GM10847 (cell line): ENCODE data around the gene DENND1A.
A peak's percentile ranks its signal among the peaks of the same experiment; 100 is the strongest.

Experiments
- POLR2A ChIP-seq: IDR thresholded peaks from 2 replicates; pipeline ENCODE4 v1.6.1; 2011; ENCODE audit not compliant: insufficient read length; ENCODE audit errors: extremely low read depth

DENND1A gene, protein sequence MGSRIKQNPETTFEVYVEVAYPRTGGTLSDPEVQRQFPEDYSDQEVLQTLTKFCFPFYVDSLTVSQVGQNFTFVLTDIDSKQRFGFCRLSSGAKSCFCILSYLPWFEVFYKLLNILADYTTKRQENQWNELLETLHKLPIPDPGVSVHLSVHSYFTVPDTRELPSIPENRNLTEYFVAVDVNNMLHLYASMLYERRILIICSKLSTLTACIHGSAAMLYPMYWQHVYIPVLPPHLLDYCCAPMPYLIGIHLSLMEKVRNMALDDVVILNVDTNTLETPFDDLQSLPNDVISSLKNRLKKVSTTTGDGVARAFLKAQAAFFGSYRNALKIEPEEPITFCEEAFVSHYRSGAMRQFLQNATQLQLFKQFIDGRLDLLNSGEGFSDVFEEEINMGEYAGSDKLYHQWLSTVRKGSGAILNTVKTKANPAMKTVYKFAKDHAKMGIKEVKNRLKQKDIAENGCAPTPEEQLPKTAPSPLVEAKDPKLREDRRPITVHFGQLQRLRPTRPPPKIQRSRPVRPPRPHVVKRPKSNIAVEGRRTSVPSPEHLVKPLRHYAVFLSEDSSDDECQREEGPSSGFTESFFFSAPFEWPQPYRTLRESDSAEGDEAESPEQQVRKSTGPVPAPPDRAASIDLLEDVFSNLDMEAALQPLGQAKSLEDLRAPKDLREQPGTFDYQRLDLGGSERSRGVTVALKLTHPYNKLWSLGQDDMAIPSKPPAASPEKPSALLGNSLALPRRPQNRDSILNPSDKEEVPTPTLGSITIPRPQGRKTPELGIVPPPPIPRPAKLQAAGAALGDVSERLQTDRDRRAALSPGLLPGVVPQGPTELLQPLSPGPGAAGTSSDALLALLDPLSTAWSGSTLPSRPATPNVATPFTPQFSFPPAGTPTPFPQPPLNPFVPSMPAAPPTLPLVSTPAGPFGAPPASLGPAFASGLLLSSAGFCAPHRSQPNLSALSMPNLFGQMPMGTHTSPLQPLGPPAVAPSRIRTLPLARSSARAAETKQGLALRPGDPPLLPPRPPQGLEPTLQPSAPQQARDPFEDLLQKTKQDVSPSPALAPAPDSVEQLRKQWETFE

DNA sequence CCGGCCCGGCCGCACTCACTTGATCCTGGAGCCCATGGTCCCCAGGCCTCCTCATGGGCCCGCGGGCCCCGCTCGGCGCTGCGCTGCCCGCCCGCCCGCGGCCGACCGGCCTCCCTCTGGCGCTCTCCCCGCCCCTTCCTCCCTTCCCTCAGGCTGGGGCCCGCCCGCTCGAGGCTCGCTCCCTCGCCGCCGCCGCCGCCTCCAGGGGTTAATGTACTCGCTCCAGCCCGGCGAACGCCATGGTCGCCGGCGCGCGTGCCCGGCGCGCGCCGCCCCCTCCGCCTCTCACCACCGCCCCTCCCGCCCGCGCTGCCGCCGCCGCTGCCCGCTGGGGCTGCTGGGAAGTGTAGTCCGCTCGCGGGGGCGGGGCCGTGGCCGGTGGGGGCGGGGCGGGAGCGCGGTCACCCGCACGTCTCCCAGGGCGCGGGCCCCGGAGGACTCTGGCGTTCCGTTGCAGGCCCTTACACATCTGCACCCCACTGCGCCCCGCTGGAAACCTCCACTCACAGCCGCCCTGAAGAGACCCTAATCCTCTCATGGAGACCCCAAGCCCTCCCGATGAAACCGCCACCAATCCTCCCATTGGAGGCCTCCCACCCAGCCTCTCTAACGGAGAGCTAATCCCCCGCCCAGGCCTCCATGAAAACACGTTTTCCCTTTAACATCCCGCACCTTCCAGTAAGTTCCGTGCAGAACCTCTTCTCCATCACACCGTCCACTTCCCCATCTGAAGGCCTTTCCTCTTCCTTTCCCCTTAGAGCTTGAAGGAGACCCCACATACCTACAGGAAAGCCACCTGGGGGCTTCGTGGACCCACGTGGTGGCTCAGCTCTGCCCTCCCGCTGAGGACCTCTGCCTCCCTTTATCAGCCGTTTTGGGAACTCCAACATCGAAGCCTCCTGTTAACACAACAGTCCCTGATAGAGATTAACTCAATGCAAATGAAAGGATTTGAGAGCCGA lies at the start of gene DENND1A:
Gene DENND1A, minus strand, starts transcription at position 257 of the 962 bp plus-strand sequence. Its CDS starts 221 bp downstream, at position 36.
- TF ChIP-seq POLR2A, result peak; percentile 41

DNA sequence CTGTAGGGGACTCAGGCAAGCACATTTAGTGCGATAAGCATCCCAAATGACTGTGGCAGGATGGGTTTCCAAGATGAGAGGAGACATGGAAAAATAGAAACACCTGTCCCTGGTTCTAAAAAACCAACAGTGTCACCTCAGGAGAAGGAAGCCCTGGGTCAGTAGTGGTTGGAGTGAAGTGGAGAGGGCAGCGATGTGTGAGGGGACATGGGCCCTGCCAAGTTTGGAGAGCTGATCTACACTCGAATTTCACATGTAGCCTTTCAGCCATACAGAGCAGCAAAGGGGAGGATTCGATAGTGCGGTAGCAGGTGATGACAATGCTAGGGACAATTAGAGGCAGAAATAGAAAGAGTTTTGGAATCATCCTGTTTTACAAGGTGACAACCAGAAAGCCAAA lies 49.1 kb upstream of the DENND1A start:
- no peak for TF ChIP-seq POLR2A

DNA sequence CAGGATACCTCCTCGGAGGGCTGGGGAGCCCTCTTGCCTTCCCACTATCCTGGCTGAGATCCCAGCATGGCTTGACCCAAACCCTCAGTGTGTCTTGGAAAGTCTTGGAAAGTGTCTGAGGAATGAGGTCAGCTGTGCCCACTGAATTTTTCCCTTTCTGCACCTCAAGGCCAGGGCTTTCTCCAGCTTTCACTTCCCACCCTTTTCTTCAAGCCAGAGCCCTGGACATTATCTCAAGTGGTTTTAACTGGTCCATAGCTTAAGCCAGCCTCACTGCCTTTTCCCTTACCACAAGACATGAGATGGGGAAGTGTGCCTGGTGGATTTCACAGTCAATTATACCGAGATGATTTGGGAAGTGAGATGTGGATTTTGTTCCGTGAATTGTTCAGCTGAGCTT lies 45.9 kb upstream of the DENND1A start:
- no peak for TF ChIP-seq POLR2A

DNA sequence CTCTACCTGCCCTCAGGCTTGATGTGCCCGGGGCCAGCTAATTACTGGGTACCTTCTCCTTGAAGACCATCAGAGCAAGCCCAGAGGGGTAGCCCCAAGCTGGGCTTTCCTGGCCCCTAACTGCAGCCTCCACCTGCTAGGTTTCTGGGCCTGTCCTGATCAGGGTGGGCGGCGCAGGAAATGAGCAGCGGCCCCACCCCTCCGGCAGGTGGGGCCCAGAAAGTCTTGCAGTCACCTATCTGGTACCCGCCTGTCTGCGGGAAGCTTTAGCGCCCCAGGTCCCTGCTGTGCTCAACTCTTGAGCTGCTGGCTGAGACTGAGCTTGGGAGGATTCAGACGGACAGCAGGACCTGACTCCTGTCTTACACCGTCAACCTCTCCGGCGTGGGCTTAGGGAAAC lies 44.5 kb upstream of the DENND1A start:
- no peak for TF ChIP-seq POLR2A

DNA sequence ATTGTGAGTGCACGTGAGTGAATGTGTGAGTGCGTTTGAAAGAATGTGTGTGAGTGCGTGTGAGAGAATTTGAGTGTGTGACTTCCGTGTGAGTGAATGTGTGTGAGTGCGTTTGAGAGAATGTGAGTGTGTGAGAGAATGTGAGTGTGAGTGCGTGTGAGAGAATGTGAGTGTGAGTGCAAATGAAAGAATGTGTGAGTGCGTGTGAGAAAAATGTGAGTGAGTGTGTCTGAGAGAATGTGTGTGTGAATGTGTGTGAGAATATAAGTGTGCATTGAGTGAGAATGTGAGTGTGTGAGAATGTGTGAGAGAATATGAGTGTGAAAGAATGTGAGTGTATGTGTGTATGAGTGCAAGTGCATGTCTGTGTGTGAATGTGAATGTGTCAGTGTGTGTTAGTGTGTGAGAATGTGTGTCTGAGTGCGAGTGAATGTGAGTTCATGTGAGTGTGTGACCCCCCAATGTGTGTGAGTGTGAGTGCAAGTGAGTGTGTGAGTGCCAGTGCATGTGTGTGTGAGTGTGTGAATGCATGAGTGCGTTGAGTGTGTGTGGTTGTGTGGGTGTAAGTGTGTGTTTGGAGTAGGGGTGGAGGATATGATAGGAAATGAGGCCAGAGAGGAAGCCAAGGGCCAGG lies 43.8 kb upstream of the DENND1A start:
- TF ChIP-seq POLR2A, result no peak

DNA sequence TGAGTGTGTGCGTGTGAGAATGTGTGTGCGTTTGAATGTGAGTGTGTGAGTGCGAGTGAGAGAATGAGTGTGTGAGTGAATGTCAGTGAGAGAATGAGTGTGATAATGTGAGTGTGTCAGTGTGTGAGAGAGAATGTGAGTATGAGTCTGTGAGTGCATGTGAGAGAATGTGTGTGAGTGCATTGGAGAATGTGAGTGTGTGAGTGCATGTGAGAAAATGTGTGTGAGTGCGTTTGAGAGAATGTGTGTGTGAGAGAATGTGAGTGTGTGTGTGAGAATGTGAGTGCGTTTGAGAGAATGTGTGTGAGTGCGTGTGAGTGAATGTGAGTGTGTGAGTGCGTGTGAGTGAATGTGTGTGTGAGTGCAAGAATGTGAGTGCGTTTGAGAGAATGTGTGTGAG lies 42.7 kb upstream of the DENND1A start:
- no peak for TF ChIP-seq POLR2A

DNA sequence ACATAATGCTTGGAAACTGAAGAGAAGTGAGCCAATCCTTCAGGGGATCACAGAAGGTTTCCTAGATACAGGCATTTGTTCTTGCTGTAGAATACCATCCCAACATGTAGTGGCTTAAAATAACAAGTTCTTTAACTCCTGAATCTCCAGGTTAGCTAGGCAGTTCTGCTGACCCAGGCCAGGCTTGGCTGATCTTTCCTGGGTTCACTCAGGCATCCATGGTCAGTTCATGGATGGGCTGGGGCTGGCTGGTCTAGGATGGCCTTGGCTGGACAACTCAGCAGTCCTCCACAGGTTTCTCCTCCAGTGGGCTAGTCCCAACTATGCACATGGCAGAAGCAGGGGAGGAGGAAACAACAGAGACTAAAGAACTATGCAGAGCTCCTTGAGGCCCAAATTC lies 37.4 kb upstream of the DENND1A start:
- no peak for TF ChIP-seq POLR2A

DNA sequence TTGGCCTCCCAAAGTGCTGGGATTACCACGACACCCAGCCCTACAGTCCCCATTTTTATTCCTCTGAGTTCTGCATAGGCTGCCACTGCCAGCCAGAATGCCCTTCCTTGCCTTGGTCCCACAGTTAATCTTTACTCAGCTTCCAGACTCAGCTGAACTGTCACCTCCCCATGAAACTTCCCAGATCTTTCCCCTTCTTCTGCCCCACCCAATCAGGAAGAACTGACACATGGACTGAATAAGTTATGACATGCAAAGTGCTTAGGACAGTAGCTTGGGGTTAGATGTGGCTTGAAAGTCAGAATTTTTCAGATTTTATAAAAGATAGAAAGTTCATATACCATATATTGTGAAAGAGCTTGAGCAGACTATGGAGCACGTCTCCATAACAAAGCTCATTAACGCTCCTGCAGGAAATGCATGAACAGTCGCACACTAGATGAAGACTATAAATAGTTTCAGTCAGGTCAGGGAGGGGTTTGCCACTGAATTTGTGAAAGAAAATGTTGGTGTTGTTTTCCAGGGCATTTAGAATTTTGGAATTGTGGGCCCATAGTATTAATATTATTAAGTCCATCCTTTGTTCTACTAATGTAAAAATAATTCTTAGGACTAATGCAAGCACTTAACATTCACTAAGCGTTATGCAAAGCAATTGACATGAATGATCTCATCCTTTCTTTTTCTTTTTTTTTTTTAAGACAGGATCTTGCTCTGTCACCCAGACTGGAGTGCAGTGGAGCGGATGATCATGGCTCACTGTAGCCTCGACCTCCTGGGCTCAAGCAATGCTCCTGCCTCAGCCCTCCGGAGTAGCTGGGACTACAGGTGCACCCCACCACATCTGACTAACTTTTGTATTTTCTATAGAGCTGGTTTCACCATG lies 36.1 kb upstream of the DENND1A start:
- no peak for TF ChIP-seq POLR2A

DNA sequence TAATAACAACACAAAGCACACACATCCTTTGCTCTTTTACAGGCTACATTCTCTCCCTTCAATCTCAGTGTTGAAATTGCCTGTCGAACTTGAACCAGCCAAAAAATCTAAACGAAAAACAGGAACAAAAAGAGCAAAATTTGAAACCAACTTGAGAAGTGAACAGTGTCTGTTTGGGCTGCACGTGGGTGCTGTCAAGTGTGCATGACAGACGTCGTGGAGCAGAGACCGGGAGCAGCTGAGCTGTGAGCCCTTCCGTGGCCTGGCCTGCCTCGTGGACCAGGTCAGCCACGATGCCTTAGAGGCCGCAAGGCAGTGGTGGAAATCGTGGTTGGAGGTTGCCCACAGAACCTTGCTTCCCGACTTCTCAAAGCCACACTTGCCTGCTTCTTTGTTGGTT lies 34.8 kb upstream of the DENND1A start:
- no peak for TF ChIP-seq POLR2A

DNA sequence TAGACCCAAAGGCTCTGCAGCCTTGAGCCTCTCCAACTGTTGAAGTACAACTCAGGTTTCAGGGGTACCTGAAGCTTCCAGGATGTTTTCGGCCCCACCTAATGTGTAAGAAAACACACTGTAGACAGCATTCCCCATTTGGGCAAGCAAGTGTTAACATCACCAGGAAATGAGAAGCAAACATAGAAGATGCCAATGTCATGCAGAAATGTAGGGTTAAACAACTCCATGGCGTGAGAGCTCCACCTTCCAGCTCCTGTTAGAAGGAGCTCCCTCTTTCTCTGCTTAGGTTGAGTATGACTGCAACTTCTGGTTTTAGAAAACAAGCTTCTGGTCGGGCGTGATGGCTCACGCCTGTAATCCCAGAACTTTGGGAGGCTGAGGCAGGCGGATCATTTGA lies 31.0 kb upstream of the DENND1A start:
- no peak for TF ChIP-seq POLR2A

DNA sequence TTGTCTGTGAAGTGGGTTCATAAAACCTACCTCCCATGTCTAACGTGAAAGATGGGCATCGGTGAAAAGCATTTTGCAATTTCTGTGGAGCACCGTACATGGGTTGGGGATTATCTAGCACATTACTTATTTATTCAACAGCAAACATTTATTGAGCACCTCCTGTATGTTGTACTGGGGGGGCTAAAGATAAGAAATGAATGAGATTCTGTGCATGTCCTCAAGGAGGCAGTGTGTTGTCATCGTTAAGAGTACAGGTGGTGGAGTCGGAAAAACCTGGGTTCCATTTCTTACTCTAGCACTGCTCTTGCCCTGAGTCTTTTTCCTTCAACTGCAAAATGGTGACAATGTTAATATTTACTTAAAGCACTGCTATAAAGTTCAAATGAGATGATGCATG lies 30.4 kb upstream of the DENND1A start:
- TF ChIP-seq POLR2A, result no peak

DNA sequence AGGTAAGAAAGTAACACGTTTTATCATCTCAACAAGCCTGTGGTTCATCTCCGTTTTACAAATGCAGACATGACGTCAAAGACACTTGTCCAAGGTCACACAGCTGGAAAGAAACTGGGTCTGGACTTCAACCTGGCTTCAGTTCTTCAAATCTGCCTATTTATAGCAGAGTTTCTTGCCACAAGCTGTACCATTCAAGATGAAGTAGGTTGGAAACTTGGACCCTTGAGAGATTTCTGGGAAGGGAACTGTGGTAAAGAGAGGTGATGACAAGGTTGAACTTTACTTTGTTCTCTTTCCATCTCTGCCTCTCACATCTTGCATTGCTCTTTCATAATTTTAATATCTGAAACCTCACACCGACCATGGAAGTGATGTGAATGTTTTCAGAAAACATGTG lies 29.9 kb upstream of the DENND1A start:
- TF ChIP-seq POLR2A, result no peak

DNA sequence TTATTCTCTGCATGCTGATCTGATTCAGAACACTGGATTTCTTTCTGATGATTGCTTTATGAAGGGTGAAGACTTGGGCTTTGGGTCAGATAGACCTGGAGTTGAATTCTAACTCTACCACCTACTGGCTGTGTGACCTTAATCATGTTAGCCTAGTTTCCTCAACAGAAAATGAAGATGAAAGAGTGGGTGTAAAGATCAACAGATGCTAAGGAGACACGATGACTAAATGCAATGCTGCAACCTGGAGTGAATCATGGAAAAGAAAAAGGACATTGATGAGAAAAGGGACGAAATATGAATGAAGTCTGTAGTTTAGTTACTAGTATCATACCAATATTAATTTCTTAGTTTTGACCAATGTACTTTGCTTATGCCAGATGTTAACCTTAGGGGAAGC lies 27.8 kb upstream of the DENND1A start:
- no peak for TF ChIP-seq POLR2A
